C4-2B (cell line): ENCODE data around the gene MKKS.

Experiments
- H3K27ac ChIP-seq: fragments of 450-650 bp; 2 replicates; pipeline ENCODE4 v1.5.1; 2017
- ZFX ChIP-seq: fragments of 450-650 bp; IDR thresholded peaks from 2 replicates; pipeline ENCODE4 v1.6.1; 2017
- TF ChIP-seq, protein P1 (sequence below): fragments of 450-650 bp; conservative IDR thresholded peaks from 2 replicates; pipeline ENCODE4 v1.5.1; 2017; ENCODE audit warnings: mild to moderate bottlenecking

MKKS gene

GRCh38 chr20:10466855-10467254, 32.8 kb upstream of the MKKS start:
- no peak overlapping the region for H3K27ac ChIP-seq
- no peak for TF ChIP-seq ZFX
- TF ChIP-seq, protein P1, sequence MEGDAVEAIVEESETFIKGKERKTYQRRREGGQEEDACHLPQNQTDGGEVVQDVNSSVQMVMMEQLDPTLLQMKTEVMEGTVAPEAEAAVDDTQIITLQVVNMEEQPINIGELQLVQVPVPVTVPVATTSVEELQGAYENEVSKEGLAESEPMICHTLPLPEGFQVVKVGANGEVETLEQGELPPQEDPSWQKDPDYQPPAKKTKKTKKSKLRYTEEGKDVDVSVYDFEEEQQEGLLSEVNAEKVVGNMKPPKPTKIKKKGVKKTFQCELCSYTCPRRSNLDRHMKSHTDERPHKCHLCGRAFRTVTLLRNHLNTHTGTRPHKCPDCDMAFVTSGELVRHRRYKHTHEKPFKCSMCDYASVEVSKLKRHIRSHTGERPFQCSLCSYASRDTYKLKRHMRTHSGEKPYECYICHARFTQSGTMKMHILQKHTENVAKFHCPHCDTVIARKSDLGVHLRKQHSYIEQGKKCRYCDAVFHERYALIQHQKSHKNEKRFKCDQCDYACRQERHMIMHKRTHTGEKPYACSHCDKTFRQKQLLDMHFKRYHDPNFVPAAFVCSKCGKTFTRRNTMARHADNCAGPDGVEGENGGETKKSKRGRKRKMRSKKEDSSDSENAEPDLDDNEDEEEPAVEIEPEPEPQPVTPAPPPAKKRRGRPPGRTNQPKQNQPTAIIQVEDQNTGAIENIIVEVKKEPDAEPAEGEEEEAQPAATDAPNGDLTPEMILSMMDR, result no peak

- TF ChIP-seq ZFX, result no peak
These were observed 32.3 kb upstream of the MKKS start for GRCh38 chr20:10466325-10466724.

GRCh38 chr20:10465135-10465534, 31.1 kb upstream of the MKKS start:
- no peak overlapping the region for H3K27ac ChIP-seq
- TF ChIP-seq, protein P1, result no peak
- TF ChIP-seq ZFX, result no peak

More at GRCh38 chr20:10466325-10466724, 32.3 kb upstream of the MKKS start:
- H3K27ac ChIP-seq, result no peak overlapping the region

DNA sequence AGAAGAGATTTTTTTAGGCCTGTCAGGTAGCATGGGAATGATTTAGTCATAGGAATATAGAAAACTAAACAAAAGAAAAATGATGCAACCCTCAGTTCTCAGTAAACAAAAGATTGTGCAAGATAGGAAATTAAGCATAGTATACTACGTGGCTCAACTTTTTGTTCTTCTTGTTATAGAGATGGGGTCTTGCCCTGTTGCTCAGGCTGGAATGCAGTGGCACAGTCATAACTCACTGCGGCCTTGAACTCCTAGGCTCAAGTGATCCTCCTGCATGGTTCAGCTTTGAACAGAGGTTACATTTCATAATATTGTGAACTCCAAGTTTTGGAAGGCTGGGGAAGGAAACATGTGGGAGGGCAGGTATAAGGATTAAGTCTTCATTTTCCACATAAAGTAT, 29.6 kb upstream of the MKKS start:
- H3K27ac ChIP-seq, result no peak overlapping the region
- TF ChIP-seq, protein P1, result no peak
- no peak for TF ChIP-seq ZFX

- TF ChIP-seq, protein P1, result no peak
- TF ChIP-seq ZFX, result no peak
- H3K27ac ChIP-seq, result no peak overlapping the region
These were observed 28.5 kb upstream of the MKKS start for GRCh38 chr20:10462516-10462915.

- TF ChIP-seq, protein P1, result no peak
- no peak for TF ChIP-seq ZFX
- H3K27ac ChIP-seq, result no peak overlapping the region
These were observed 27.5 kb upstream of the MKKS start for GRCh38 chr20:10461495-10461894.

DNA sequence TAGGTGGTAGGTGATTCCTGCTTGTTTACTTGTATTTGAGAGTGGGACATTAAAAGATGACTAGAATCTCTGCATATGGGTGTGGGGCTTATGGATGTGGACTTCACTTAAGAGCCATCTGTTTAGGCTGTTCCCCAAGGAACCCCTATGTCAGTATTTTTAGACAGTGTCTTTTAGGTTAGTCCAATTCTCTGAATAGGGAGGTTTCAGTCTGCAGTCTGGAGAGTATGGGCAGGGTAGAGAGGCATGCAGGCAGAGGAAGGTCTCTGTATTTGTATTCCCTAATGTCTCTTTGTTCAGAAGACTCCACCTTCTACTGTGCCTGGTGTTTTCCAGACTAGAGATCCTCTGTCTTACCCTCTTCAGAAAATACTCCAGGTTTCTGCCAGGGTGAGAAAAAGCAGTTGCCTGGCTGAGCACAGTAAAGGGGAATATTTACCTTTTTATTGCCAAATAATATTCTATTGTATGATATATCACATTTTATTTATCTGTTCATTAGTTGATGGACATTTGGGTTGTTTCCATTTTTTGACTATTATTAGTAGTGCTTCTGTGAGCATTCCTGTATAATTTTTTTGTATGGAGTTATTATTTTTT, 20.2 kb upstream of the MKKS start:
- H3K27ac ChIP-seq, result no peak overlapping the region

GRCh38 chr20:10453241-10453640, 19.2 kb upstream of the MKKS start:
- TF ChIP-seq ZFX, result no peak
- TF ChIP-seq, protein P1, result no peak
- no peak overlapping the region for H3K27ac ChIP-seq

More for the DNA sequence above, 20.2 kb upstream of the MKKS start:
- no peak for TF ChIP-seq ZFX
- TF ChIP-seq, protein P1, result no peak
